Renal pelvis (tissue), 4 donors: ENCODE measurements around the gene TRPV5. TPM values are rescaled to one million over a fixed set of nuclear protein-coding genes. Genes with fewer than 3 reads are reported as not detected.

Experiments used
- DNase-seq: peaks from one replicate; pipeline ENCODE4 v3.0.0-alpha.2; 2013
- polyA plus RNA-seq, 3 donors: library from polyadenylated mRNA; unstranded; fragments of 120-200 nt; gene quantifications; one replicate each; pipeline ENCODE4 v1.2.1, GENCODE V29; 2013; ENCODE audit not compliant: insufficient read length in 3 of 3

The TRPV5 gene
- polyA plus RNA-seq, 3 donors: 0.56 to 1.7 (median 1.6) TPM

DNA sequence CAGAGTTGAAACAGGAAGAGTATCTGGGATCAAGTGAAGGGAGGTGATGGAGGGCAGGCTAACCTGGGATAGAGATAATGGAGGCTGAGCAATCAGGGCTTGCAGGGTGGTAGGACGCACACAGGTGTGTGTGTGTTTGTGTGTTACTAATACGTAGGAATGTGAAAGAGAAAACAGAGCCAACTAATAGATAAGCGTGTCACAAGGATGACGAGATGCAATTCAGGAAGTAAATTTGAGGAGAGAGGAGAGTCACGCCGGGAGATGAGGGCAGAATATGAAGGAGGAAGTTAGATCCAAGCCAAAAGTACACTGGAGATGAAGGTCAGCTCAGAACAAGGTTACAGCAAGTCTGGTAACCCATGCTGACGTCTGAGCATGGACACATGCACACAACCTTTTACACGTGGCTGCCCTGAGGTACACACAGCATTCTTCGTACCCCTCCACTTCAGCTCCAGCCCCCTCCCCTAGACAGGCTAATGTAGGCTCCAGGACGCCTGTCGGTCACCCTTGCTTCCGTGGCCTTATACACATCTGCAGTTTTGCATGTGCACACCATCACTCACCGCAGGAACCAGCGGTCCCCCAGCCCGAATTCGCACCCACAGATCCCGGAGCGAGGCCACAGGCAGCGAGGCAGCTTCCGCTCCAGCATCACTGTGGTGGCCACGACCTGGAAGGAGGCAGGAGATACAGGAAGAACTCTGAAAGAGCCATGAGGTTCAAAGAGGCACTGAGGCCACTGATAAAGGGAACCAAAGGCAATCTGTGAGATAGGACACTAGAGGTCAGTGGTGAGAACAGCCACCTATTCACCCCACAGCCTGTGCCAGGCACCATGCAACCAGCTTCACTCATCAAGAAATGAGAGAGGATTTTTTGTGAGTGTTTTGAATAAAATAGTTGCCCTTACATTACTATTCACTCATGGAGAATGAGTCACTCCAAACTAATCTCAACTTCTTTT lies 24.3 kb downstream of the TRPV5 start:
- no peak for DNase-seq

DNA sequence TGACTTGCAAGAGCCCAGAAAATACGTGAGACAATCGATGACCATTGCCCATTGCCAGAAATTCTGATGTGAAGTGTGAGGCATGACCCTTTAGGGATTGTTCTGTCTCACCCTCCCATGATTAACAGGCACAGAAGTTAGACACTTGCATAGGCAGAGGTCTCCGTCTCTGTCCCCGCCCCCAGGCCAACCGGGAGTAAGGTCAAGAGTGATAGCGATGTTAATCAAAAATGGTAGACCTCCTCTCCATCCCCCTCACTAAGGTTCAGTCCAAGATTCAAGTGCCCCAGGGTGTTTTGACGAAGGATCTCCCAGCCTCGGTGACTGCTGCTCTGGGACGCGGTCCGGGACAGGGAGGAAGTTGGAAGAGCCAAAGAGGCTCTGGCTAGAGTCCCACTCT lies 25.3 kb downstream of the TRPV5 start:
- DNase-seq: no peak

DNA sequence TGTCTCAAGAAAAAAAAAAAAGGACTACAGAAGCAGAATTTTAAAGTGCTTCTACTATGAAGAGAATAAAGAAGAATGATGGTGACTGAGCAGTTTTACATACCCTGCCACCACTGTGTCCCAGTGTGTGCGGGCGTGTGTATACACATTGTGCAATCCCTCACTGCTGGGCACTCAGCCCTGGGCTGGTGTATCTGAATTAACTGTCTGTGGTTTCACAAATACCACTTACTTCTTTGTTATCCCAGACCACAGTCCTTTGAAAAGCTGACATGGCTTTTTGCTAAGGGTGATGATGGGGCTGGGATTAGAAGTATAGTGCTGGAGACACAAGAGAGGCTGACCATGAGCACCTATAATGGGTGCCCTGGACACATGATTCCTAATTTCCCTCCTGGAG lies 26.9 kb downstream of the TRPV5 start:
- DNase-seq: no peak

DNA sequence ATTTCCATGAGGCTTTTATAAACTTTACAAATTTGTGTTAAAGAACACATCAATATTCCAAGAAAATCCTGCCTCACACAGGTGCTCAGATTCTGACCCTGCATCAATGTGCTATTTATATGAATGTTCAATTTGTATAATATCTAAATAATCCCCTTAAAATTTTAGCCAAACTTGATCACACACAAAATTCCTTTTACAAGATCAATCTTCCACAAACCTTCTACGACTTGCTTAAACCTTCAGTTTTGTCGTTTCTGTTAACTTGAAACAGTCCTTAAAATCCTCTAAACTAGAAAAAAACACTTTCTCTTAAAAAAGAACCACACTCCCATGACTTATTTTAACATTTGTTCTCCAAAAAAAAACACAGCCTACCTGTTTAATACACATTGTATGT lies 27.8 kb downstream of the TRPV5 start:
- DNase-seq: no peak

DNA sequence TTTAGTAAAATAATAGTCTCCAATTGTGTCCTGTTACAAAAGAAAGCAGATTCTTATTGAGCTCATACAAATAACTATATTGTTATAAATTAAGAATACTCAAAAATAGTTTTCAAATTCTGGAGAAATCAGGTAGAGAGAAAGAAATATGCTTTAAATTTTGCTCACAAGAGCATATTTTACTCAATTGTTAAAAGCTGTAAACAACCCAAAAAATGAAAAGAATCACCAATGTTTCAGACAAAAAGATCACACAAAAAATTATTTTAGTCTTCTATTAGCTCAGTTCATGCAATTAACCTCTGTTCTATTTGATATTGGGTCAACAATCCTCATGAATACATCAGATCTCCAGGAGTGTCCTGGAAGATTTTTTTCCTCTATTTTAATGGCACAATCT lies 29.4 kb downstream of the TRPV5 start:
- DNase-seq: no peak

DNA sequence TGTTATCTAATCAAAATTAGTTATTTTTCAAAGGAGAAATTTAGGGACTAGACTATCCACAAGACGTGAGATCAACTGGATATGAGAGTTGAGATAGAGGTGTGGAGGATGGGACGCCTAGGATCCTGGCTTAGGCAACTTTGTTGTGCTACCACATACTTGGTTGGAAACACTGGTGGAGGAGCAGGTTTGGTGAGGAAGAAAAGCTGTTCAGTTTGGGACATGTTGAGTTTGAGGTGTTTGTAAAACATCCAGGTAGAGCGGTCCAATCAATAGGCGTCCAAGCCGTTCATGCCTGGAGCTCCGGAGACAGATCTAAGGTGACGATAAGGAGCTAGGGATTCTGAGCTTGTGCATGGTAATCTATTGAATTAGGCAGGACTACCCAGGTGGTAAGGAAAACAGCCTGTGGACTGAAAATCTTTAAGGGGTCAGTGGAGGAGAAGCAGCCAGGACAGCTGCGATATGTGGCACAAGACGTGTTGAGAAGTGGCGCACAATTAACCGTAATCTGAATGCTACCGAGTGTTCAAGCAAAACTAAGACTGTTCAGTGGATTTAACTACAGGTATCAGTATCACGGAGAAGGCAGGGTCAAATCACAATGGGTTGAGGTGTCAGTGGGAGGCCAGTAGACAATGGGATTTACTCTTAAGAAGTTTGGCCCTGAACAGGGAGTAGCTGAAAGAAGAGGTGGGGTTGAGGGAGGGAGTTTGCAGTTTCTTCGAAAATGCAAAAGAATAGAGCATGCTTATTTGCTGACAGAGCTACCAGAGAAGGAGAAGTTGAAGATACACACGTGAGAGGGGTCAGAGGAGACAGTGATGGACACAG lies 31.9 kb downstream of the TRPV5 start:
- DNase-seq: no peak

DNA sequence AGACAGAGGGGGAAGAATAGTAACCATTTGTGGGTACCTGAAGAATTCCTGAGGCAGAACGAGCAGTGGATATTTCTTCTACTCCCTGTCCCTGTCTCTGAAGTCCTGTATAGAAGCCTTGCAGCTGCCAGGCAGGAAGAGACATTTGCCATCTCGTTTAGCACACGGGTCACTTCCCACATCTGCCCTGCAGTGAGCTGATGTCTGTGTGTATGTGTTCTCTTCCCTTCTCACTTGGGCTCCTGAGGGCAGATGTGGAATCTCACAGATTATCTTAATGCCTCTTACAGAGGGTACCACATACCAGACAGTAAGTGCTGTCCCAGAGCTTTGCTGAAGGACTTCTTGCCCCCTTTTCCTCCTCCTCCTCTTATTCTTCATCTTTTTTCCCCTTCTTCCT lies 33.9 kb downstream of the TRPV5 start:
- no peak for DNase-seq

DNA sequence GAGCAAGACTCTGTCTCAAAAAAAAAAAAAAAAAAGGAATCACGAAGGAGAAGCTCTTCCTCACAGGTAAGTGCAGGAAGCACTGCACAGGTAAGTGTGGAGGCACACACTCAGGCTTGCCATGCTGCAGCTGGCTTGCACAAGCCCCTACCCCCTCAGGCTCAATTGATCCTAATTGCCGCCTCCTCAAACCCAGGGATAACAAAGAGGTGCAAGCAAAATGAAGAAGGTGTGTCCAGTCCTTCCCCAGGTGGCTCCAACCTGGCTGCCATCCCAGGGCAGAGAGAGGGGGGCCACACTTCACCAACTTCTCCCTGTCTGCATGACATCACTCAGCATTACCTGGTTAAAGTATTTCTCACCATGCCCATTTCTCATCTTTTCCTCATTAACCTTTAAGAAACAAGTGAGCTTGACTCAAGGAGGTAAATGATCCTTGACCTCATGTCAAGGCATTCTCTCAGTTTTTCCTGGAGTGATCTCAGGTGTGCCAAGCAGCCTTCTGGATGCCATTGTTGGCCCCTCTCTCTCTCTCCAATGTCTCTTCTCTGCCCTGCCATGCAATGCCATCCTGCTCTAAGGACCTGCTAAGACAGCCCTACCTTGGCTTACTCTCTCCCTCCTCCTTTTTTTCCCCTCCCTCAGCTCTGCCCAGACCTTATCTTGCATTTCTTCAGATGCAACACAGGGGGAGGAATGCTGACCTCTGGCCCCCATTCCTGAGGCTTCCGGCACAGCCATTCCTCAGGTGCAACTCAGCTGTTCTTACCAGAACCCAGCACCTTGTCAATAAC lies 35.0 kb downstream of the TRPV5 start:
- DNase-seq: no peak

DNA sequence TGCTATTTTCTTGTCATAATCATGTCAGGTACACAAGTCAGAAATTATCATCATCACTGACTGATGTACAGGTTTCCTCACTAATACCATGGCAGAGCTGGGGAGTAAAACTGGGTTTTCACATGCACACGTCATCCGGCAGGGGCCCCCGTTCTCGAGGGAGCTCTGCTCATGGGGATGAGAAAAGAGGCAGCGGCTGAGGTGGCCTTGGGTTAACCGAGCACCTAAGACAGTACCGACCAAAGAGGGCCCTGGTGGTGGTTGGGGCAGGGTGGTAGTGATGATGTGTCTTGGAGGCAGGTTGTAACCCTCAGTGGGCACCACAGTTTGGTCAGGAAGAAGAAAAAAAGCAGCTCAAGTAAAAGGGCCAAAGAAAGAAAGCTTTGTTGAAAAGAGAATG lies 35.9 kb downstream of the TRPV5 start:
- no peak for DNase-seq

DNA sequence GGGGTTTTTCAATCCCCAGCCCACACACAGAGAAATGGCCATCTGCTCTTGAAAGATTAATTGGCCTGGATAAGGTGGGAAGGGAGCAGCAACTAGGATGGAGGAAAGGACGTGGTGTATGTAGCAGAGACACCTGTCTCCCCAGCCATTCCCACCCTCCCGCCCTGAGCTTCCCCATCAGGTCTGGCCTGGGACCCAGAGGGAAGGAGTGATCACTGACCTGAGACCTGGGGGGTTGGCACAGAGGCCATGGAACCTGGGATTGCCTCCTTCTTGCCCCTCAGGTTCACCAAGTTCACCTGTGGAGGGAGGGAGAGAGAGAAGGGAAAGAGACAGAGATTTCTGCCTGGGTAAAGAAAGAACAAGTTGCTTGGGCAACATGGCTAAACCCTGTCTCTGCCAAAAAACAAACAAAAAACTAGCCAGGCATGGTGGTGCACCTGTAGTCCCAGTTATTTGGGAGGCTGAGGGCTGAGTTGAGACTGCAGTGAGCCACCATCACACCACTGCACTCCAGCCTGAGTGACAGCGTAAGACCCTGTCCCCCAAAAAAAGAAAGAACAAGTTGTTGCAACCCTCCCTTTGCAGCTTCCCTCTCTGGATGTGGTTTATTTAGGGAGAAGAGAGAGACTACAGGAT lies 36.7 kb downstream of the TRPV5 start:
- DNase-seq: no peak

DNA sequence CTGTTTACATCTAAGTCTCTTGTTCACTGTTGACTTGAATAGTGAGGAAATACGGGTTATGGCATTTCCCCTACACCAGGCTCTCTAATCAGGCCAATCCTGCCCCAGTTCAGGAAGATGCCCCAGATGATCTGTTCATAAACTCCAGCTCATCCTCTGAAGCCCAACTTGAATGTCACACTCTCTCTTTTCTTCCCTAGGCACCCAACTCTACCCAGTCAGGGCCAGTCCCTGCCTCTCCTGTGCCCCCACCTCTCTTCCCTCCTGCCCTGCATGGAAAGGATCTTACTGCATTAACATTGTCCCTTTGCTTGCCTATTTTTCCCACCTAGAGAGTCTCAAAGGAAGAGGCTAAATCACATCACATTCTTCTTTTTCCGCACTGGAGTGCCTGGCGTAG lies 37.4 kb downstream of the TRPV5 start:
- no peak for DNase-seq

DNA sequence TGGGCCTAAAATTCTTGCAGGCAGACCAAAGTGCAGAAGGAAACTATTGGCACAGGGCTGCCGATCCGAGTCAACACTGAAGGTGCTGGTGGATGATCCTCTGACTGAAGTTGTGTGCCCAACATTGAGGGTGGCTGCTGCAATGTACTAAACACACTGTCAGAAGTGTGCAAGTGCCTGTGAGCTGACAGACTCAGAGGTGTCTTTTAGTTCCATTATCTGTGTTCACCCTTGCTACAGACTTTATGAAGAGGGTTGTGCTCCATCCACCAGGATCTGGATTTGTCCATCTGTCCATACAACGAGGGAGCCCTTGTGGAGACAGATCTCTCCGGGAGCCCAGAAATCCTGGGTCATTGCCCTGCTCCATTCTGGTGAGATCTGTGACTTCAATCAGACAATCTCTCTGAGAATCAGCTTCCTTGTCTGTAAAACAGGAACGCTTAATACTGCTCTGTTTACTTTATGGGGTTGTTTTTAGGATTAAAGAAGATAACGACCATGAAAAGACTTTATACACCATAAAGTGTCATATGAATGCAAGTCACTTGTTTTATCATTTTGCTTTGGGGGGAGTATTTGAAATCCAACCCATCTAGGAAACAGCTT lies 38.5 kb downstream of the TRPV5 start:
- no peak for DNase-seq

DNA sequence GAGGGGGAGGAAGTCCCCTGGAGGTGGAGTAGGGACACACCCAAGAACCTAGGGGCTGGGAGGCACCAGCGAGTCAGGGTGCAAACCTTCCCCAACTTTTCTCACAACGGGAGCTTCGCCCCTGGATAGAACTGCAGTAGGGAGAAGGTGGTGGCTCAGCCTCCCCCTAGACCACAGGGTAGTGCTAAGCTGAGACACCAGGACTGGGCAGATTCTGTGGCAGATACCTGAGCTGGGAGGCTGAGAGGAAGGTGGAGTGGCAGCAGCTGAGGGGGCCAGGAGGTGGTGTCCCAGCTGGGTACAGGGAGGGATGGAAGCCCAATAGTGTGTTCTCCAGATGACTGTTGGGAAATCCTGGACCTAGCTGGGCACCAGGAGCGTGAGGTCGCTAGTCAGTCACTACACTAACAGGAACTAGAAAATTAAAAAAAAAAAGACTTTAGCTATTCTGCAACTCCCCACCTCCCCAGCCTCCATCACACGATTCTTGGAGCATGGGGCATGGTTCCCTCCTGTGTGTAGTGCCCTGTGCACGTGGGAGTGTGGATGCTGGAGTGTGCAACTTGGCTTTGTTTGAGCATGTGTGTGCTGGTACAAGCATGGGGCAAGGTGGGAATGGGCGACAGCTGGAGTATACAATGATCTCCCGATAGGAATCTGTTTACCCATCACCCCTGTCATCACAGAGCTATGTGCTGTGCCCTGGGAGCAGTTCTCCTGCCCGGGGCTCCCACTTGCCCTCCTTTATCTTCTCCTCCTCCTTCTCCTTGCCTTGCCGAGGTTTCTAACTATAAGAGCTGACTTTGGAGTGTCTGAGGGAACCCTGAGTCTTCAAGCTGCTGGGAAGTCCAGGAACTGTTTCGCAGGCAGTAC lies 39.2 kb downstream of the TRPV5 start:
- no peak for DNase-seq

DNA sequence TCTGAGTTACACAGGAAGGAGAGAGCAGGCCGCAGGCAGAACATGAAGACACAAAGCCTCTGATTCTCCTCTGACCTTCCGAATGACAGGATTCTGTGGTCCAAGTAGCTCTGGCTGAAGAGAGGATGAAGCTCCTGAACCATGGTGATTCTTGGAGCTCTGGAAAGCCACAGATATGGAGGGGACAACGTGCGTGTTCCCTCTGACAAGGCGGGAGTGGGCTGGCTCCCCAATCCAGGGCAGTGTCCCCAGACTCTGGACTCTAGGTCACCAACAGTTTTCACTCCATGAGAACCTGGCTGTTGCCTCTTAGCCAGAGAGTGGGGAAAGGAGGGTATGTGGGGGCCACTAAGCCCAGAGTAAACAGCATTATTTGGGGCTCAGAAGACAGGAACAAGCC lies 40.6 kb downstream of the TRPV5 start:
- no peak for DNase-seq

DNA sequence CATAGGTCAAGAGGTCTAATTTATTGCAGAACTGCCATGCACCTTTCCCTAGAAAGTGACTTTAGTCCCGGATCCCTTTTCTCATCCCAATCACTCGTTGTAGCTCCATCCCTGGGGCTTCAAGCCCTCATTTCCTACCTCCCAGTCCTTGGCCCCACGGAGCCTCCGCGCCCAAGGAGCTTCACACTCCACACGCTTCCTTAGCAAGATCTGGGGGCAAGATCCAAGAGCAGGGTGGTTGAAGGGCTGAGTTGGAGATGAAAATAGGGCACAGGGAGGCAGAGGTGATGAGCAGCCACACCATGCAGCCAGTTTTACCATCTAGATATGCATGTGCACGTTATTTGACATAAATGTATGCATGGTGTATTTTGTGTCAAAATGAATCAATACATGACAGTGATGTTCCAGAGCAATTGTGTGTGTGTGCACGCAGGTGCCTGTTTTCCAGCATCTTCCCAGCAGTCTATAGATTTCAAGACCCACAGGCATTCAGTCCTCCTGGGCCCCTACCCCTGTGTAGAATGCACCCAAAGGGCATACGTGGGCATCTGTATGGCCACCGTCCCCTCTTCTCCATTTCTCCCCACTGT lies 42.0 kb downstream of the TRPV5 start:
- no peak for DNase-seq

DNA sequence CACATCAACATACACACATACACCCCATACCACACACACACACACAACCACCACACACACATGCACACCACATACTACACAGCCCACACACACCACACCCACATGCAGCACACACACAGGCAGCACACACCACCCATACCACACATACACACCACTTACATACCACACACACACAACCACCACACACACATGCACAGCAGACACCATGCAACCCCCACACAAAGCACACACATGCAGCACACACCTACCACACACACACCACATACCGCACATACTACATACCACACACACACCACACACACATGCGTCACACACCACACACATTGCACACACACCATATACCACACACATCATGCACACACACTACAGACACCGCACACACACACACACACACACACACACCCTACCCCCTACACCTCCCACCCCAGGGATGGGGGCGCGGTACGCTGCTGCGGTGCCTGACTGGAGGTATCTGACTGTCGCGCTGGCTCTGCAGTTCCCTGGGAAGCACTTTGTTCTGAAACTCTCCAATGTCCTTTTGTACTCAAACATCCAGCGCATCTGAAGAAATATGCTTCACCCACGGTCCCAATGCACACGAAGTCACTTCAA lies 42.6 kb downstream of the TRPV5 start:
- DNase-seq: no peak

DNA sequence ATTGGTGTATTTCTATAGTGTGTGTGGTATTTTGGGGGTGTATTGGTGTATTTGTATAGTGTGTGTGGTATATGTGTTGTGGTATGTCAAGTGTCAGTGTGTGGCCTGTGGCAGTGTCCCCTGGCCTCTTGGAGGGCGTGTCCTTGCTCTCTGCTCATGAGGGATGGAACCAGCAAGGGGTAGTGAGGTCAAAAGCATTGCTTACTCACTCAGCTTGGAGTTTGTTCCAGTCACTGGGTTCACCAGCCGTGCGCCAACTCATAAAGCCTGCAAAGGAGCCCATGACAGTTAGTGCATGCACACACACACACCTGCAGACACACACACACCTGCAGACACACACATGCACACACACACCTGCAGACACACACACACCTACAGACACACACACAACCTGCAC lies 43.7 kb downstream of the TRPV5 start:
- no peak for DNase-seq

DNA sequence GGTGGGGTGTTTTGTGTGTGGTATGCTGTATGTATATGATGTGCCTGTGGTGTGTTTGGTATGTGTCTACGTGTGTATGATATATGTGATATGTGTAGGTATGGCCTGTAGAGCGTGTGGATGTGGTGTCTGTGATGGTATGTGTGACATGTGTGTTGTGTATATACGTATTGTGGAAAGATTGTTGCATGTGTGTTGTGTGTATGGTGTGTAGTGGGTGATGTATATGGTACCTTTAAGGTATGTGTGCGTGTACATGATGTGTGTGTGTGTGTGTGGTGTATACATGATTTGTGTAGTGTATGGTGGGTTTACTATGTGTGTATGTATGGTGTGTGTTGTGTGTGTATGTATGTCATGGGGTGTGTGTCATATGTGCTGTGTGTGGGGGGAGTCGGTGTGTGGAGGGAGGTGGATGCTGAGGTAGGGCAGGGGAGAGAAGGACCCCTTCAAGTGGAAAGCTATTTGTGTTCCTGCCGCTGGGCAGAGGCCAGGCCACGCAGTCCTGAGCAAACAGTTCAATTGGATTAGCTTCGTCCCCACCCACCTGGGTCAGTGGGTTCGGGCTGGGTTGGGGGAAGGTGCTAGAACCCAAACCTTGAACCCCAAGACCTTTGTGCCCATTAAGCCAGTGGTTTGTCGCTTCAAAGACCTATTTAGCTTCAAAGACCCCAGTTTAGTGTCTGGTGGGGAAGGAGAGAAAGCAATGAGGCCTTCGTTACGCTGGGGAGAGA lies 46.1 kb downstream of the TRPV5 start:
- no peak for DNase-seq

DNA sequence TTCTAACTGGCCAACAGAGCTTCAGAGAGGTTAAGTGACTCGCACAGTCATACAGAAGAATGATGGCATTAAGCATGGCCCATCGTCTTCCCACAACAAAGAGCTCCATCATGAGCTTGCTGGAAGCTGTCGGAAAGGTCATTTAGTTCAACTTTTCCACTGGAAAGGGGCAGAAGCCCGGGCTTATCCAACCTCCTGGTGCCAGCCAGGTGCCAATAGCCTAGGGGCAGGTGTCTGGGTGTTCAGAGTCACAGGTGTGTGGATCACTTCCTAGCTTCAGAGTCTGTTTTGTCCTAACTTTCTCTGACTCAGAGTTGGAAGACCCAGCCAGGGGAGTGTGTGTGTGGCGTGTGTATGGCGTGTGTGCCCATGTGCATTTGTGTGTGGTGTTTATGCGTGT lies 46.7 kb downstream of the TRPV5 start:
- no peak for DNase-seq
